Neural progenitor cell (in vitro differentiated cells): ENCODE results near the gene RPS6KA6. TPM values are rescaled to one million over a fixed set of nuclear protein-coding genes. Genes with fewer than 3 reads are reported as not detected.

ENCODE experiments used
- DNase-seq: peaks from one replicate; pipeline ENCODE4 v3.0.0-alpha.2; 2016; ENCODE audit warnings: low spot score
- H2AFZ ChIP-seq: fragments of 200-600 bp; sonication (generic); replicated peaks from 2 replicates; pipeline ENCODE4 v1.6.1; 2016; ENCODE audit warnings: antibody characterized with exemption
- H3F3A ChIP-seq: fragments of 200-600 bp; sonication (generic); 2 replicates; pipeline ENCODE4 v1.6.1; 2016; ENCODE audit warnings: antibody characterized with exemption, low read depth
- H3K27ac ChIP-seq: fragments of 200-600 bp; sonication (generic); 2 replicates; pipeline ENCODE4 v1.5.1; 2016; ENCODE audit warnings: mild to moderate bottlenecking
- H3K27me3 ChIP-seq: fragments of 200-600 bp; sonication (generic); 2 replicates; pipeline ENCODE4 v1.6.1; 2016; ENCODE audit warnings: mild to moderate bottlenecking, moderate library complexity
- H3K36me3 ChIP-seq: fragments of 200-600 bp; sonication (generic); 2 replicates; pipeline ENCODE4 v1.5.1; 2016
- H3K4me1 ChIP-seq: fragments of 200-600 bp; sonication (generic); 2 replicates; pipeline ENCODE4 v1.6.1; 2016; ENCODE audit warnings: mixed run types
- H3K4me2 ChIP-seq: fragments of 200-600 bp; sonication (generic); 2 replicates; pipeline ENCODE4 v1.6.1; 2016
- H3K4me3 ChIP-seq: fragments of 200-600 bp; sonication (generic); 2 replicates; pipeline ENCODE4 v1.5.1; 2016
- H3K79me2 ChIP-seq: fragments of 200-600 bp; sonication (generic); 2 replicates; pipeline ENCODE4 v1.6.1; 2016; ENCODE audit warnings: low read depth
- H3K9ac ChIP-seq: fragments of 200-600 bp; sonication (generic); 2 replicates; pipeline ENCODE4 v1.6.1; 2016
- H3K9me3 ChIP-seq: fragments of 200-600 bp; sonication (generic); 2 replicates; pipeline ENCODE4 v1.5.1; 2016; ENCODE audit warnings: low read depth
- H4K20me1 ChIP-seq: fragments of 200-600 bp; sonication (generic); 2 replicates; pipeline ENCODE4 v1.6.1; 2016; ENCODE audit warnings: low read depth
- H3K27ac Mint-ChIP-seq: 3 replicates; pipeline ENCODE4 v1.8.0; 2021; ENCODE audit warnings: mixed read lengths
- H3K27me3 Mint-ChIP-seq: 2 replicates; pipeline ENCODE4 v1.8.0; 2022; ENCODE audit warnings: low read depth, mild to moderate bottlenecking, inconsistent platforms, moderate library complexity, mixed read lengths; ENCODE audit not compliant: insufficient read depth
- H3K36me3 Mint-ChIP-seq: 3 replicates; pipeline ENCODE4 v1.8.0; 2021; ENCODE audit warnings: mixed read lengths
- H3K4me1 Mint-ChIP-seq: 3 replicates; pipeline ENCODE4 v1.8.0; 2021; ENCODE audit warnings: mixed read lengths
- H3K4me3 Mint-ChIP-seq: 3 replicates; pipeline ENCODE4 v1.8.0; 2021; ENCODE audit warnings: mild to moderate bottlenecking, moderate library complexity, mixed read lengths
- H3K9me3 Mint-ChIP-seq: 3 replicates; pipeline ENCODE4 v1.8.0; 2020; ENCODE audit warnings: mixed read lengths
- CTCF ChIP-seq: fragments of 200-600 bp; sonication (generic); IDR thresholded peaks from 2 replicates; pipeline ENCODE4 v1.5.1; 2017; ENCODE audit warnings: antibody characterized with exemption, mild to moderate bottlenecking
- EZH2 ChIP-seq: fragments of 200-600 bp; sonication (generic); IDR thresholded peaks from 2 replicates; pipeline ENCODE4 v1.6.1; 2017; ENCODE audit warnings: antibody characterized with exemption, mild to moderate bottlenecking, moderate library complexity
- EZH2phosphoT487 ChIP-seq: fragments of 200-600 bp; sonication (generic); IDR thresholded peaks from 2 replicates; pipeline ENCODE4 v1.6.1; 2017; ENCODE audit warnings: antibody characterized with exemption
- total RNA-seq: library from RNA; depleted of rRNA; stranded (reverse); fragments of >200 nt; gene quantifications from 2 replicates; pipeline ENCODE4 v1.2.3, GENCODE V29; 2015; ENCODE audit warnings: low replicate concordance

RPS6KA6 gene
- total RNA-seq, 1 donor from 2014 or later, result 20.0 TPM

- TF ChIP-seq EZH2phosphoT487 (no peak), CTCF (no peak), EZH2 (no peak)
- no peaks in the 10 kb centered on the region for H3K4me1 ChIP-seq
- no peaks in the 10 kb centered on the region for H3K9me3 ChIP-seq
- H3K79me2 ChIP-seq, result no peaks in the 10 kb centered on the region
- no peak overlapping the region for H3K4me3 ChIP-seq
- H3K36me3 ChIP-seq, result no peaks in the 10 kb centered on the region
- Mint-ChIP-seq H3K27ac (no peak overlapping the region), H3K27me3 (no peaks in the 10 kb centered on the region), H3K9me3 (peaks cover 4% of the 10 kb centered on the region), H3K36me3 (no peaks in the 10 kb centered on the region), H3K4me3 (no peak overlapping the region), H3K4me1 (no peaks in the 10 kb centered on the region)
- no peak overlapping the region for H3K9ac ChIP-seq
- no peak overlapping the region for H3K4me2 ChIP-seq
- H2AFZ ChIP-seq, result no peak overlapping the region
- no peaks in the 10 kb centered on the region for H3F3A ChIP-seq
- DNase-seq, result no peak
- H3K27me3 ChIP-seq, result no peaks in the 10 kb centered on the region
- H4K20me1 ChIP-seq, result no peaks in the 10 kb centered on the region
- no peak overlapping the region for H3K27ac ChIP-seq
These were observed 17.1 kb downstream of the RPS6KA6 start for GRCh38 chrX:84170931-84171330.

GRCh38 chrX:84168574-84168973 lies 19.4 kb downstream of the RPS6KA6 start:
- no peak overlapping the region for H3K27ac ChIP-seq
- no peaks in the 10 kb centered on the region for H4K20me1 ChIP-seq
- H3K9me3 ChIP-seq, result no peaks in the 10 kb centered on the region
- H3K79me2 ChIP-seq, result no peaks in the 10 kb centered on the region
- H3K4me3 ChIP-seq, result no peak overlapping the region
- Mint-ChIP-seq H3K4me1 (no peaks in the 10 kb centered on the region), H3K27me3 (no peaks in the 10 kb centered on the region), H3K27ac (no peak overlapping the region), H3K36me3 (no peaks in the 10 kb centered on the region), H3K9me3 (peaks cover 4% of the 10 kb centered on the region), H3K4me3 (no peak overlapping the region)
- no peaks in the 10 kb centered on the region for H3K27me3 ChIP-seq
- TF ChIP-seq EZH2, result no peak
- no peak for TF ChIP-seq EZH2phosphoT487
- TF ChIP-seq CTCF, result no peak
- no peaks in the 10 kb centered on the region for H3K4me1 ChIP-seq
- H3K4me2 ChIP-seq, result no peak overlapping the region
- DNase-seq, result no peak
- H3F3A ChIP-seq, result no peaks in the 10 kb centered on the region
- no peak overlapping the region for H2AFZ ChIP-seq
- H3K9ac ChIP-seq, result no peak overlapping the region
- no peaks in the 10 kb centered on the region for H3K36me3 ChIP-seq

- no peak overlapping the region for H3K27ac Mint-ChIP-seq
- H3K4me2 ChIP-seq, result no peak overlapping the region
- peaks cover 4% of the 10 kb centered on the region for H3K9me3 Mint-ChIP-seq
These were observed 19.9 kb downstream of the RPS6KA6 start for GRCh38 chrX:84168095-84168494.

More at GRCh38 chrX:84168095-84168494, 19.9 kb downstream of the RPS6KA6 start:
- Mint-ChIP-seq H3K36me3 (no peaks in the 10 kb centered on the region), H3K27me3 (no peaks in the 10 kb centered on the region), H3K4me1 (no peaks in the 10 kb centered on the region), H3K4me3 (no peak overlapping the region)
- Histone ChIP-seq H3K27me3 (no peaks in the 10 kb centered on the region), H2AFZ (no peak overlapping the region), H3K27ac (no peak overlapping the region), H3K4me1 (no peaks in the 10 kb centered on the region), H3K36me3 (no peaks in the 10 kb centered on the region), H3K4me3 (no peak overlapping the region), H4K20me1 (no peaks in the 10 kb centered on the region), H3K9me3 (no peaks in the 10 kb centered on the region), H3K9ac (no peak overlapping the region), H3K79me2 (no peaks in the 10 kb centered on the region), H3F3A (no peaks in the 10 kb centered on the region)
- no peak for DNase-seq
- TF ChIP-seq CTCF (no peak), EZH2 (no peak), EZH2phosphoT487 (no peak)
